HFF-Myc (cell line): ENCODE results near the gene UPK3A.

Experiments
- DNase-seq: peaks from one replicate; pipeline ENCODE4 v3.0.0-alpha.2; 2011; ENCODE audit warnings: low read depth; ENCODE audit errors: extremely low read depth
- H3K4me3 ChIP-seq: replicated peaks from 2 replicates; pipeline ENCODE4 v1.5.1; 2011; ENCODE audit warnings: low read depth, mild to moderate bottlenecking, control low read depth, low read length
- TF ChIP-seq, protein P1 (sequence below): IDR thresholded peaks from 2 replicates; pipeline ENCODE4 v1.5.1; 2012; ENCODE audit warnings: mild to moderate bottlenecking, low read depth, low read length, control low read depth; ENCODE audit errors: missing control alignments

UPK3A gene

DNA sequence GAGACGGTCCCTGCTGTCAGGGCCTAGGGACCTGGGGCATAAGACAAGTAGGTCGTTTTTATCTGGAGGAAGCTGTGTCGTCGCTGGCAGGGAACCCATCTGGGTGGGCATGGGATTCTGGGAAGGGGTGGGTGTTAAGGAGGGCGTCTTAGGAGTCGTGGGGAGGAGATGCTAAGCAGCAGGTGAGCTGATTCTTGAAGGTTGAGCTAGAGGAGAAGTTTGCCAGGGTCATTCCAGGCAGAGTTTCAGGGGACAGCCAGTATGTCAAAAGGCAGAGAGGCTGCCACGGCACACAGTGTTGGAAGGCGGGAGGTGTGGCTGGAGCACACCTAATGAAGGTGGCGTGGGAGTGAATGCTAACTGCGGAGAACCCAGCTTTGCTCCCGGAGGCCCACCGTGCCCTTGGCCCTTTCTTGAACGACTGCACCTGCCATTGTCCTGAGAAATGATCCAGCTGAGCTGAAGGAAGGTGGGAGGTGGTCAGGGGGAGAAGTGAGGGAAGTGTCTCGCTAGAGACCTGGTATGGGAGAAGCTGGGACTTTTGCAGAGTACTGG lies 26.3 kb downstream of the UPK3A start:
- TF ChIP-seq, protein P1, sequence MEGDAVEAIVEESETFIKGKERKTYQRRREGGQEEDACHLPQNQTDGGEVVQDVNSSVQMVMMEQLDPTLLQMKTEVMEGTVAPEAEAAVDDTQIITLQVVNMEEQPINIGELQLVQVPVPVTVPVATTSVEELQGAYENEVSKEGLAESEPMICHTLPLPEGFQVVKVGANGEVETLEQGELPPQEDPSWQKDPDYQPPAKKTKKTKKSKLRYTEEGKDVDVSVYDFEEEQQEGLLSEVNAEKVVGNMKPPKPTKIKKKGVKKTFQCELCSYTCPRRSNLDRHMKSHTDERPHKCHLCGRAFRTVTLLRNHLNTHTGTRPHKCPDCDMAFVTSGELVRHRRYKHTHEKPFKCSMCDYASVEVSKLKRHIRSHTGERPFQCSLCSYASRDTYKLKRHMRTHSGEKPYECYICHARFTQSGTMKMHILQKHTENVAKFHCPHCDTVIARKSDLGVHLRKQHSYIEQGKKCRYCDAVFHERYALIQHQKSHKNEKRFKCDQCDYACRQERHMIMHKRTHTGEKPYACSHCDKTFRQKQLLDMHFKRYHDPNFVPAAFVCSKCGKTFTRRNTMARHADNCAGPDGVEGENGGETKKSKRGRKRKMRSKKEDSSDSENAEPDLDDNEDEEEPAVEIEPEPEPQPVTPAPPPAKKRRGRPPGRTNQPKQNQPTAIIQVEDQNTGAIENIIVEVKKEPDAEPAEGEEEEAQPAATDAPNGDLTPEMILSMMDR, result no peak
- DNase-seq, result no peak
- H3K4me3 ChIP-seq, result peak overlapping the region; percentile 67

DNA sequence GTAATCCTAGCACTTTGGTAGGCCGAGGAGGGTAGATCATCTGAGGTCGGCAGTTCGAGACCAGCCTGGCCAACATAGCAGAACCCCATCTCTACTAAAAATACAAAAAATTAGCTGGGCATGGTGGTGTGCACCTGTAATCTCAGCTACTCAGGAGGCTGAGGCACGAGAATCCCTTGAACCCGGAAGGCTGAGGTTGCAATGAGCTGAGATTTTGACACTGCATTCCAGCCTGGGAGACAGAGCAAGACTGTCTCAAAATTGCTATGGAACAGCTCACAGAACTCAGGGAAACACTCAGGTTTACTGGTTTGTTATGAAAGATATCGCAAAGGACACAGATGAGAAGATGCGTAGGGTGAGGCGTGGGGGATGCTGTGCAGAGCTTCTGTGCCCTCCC lies 27.7 kb downstream of the UPK3A start:
- no peak for DNase-seq
- H3K4me3 ChIP-seq, result no peak overlapping the region

DNA sequence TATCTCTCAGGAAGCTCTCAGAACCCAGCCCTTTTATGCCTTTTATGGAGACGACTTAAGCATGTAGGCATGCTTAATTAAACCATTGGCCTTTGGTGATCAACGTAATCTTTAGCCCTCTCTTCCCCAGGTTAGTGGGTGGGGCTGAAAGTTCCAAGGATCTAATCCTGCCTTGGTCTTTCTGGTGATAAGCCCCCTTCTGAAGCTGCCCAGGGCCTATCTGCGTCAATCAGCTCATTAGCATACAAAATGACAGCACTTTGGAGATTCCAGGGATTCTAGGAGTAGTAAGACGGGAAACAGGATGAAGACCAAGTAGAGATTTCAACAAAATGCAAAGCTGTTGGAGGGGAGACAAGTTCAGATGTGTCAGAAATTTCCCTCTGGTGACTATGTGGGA lies 28.1 kb downstream of the UPK3A start:
- no peak overlapping the region for H3K4me3 ChIP-seq
- DNase-seq, result no peak
- TF ChIP-seq, protein P1, result no peak

More for the DNA sequence above, 27.7 kb downstream of the UPK3A start:
- TF ChIP-seq, protein P1, result no peak

DNA sequence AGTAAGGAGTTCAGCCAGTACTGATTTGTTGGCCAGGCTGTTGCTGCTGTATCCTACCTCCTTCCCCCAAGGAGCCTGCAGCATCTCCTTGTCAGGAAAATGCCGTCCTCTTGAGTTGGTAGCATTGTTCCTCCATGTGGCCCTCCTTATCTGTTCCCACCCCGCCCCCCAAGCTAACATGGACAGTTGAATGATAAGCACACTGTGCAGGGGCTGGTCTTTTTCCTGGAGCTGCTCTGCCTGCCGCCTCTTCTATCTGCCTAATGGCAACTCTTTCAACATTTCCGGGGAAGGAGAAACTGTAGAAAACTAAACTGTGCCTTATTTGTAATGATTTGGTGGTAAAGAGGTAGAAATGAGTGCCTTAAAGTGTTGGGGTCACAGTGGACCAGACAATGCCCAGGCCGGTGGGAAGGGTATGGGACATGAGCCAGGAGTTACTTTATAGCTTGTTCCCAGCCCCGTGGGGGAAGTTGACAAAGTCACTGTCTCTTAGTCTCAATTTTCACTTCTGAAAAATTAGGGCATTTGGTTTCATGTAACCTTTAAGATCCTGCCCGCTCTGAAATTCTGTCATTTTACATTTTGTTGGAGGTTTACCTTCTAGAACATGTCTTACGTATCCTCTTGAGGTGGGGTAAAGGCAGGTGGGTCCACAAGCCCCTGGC lies 29.4 kb downstream of the UPK3A start:
- no peak overlapping the region for H3K4me3 ChIP-seq
- TF ChIP-seq, protein P1, result no peak
- DNase-seq, result no peak

DNA sequence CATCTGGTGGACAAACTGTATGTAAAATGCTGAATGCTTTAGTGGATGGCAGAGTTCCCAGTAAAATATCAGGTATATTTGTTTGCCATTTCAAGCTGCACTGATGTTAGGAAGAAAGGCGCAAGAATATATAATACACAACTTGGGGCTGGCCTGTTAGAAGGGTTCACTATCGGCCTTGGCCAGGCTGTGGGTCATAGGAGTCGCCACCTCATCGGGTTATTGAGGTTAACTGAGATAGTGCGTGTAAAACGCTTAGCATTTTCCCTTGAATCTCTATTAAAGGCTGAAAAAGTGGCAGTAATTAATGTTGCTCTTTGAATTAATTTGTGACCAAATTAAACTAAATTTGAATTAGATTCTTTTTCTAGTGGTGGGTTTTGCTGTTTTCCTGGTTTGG lies 30.0 kb downstream of the UPK3A start:
- no peak for DNase-seq
- TF ChIP-seq, protein P1, result no peak

DNA sequence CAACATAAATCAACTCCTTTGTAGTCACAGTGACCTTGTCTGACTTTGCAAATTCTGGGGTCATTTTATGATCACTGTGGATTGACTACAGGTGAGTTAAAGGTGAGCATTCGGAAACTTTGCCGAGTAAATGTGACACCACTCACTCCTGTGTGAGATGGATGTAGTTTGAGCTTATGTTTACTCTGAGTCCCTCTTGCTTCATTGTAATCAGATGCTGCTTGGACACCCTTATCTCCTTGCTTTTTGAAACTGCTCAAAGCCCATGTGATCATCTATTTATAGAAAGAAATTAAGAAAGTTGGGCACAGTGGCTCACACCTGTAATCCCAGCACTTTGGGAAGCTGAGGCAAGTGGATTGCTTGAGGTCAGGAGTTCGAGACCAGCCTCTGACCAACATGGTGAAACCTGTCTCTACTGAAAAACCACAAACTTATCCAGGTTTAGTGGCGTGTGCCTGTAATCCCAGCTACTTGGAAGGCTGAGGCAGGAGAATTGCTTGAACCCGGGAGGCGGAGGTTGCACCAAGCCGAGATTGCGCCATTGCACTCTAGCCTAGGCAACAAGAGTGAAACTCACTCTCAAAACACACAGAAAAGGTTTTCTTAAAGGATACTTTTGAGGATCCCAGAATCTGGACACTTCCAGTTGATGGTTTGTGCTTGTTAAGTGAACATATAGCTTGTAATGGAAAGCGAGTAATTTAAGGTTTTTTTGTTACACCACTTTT lies 32.2 kb downstream of the UPK3A start:
- no peak overlapping the region for H3K4me3 ChIP-seq
- TF ChIP-seq, protein P1, result no peak
- no peak for DNase-seq

More for the DNA sequence above, 30.0 kb downstream of the UPK3A start:
- H3K4me3 ChIP-seq, result no peak overlapping the region
